ENCODE data around the gene EML4. TPM values are rescaled to one million over a fixed set of nuclear protein-coding genes. Genes with fewer than 3 reads are reported as not detected.

EML4 gene
- total RNA-seq, 1 donor from 2014 or later = 43.0 TPM

GRCh38 chr2:42185220-42185921 is 16.2 kb downstream of the EML4 start:
- Mint-ChIP-seq H3K4me1 (ENCODE audit: low read depth) (peaks cover 31% of the 10 kb centered on the region), H3K9me3 (no peaks in the 10 kb centered on the region), H3K27me3 (ENCODE audit: low read depth) (no peaks in the 10 kb centered on the region), H3K27ac (no peak overlapping the region), H3K4me3 (ENCODE audit: low read depth) (no peak overlapping the region), H3K36me3 (ENCODE audit: low read depth) (peaks cover 19% of the 10 kb centered on the region)
- intact Hi-C loops (cut with micrococcal nuclease) = no loop called here
- no peak for DNase-seq (ENCODE audit: low spot score)

- H3K27me3 Mint-ChIP-seq (ENCODE audit: low read depth) = no peaks in the 10 kb centered on the region
- H3K9me3 Mint-ChIP-seq = no peaks in the 10 kb centered on the region
- intact Hi-C loops (cut with micrococcal nuclease) = no loop called here
- H3K36me3 Mint-ChIP-seq (ENCODE audit: low read depth) = peaks cover 18% of the 10 kb centered on the region
- no peak for DNase-seq (ENCODE audit: low spot score)
- peaks cover 25% of the 10 kb centered on the region for H3K4me1 Mint-ChIP-seq (ENCODE audit: low read depth)
- H3K4me3 Mint-ChIP-seq (ENCODE audit: low read depth) = no peak overlapping the region
- H3K27ac Mint-ChIP-seq = no peak overlapping the region
These were observed 17.2 kb downstream of the EML4 start for GRCh38 chr2:42186366-42186765.

- H3K9me3 Mint-ChIP-seq = no peaks in the 10 kb centered on the region
- H3K27ac Mint-ChIP-seq = no peak overlapping the region
- no peak overlapping the region for H3K4me3 Mint-ChIP-seq (ENCODE audit: low read depth)
- no peaks in the 10 kb centered on the region for H3K27me3 Mint-ChIP-seq (ENCODE audit: low read depth)
- peaks cover 16% of the 10 kb centered on the region for H3K36me3 Mint-ChIP-seq (ENCODE audit: low read depth)
- H3K4me1 Mint-ChIP-seq (ENCODE audit: low read depth) = peaks cover 25% of the 10 kb centered on the region
- intact Hi-C loops (cut with micrococcal nuclease) = no loop called here
- no peak for DNase-seq (ENCODE audit: low spot score)
These were observed 17.9 kb downstream of the EML4 start for GRCh38 chr2:42186945-42187632.

- Mint-ChIP-seq H3K27ac (no peak overlapping the region), H3K4me1 (ENCODE audit: low read depth) (peaks cover 26% of the 10 kb centered on the region), H3K4me3 (ENCODE audit: low read depth) (no peak overlapping the region)
These were observed 18.7 kb downstream of the EML4 start for GRCh38 chr2:42187886-42188285.

GRCh38 chr2:42189235-42189566 is 20.0 kb downstream of the EML4 start:
- no peaks in the 10 kb centered on the region for H3K9me3 Mint-ChIP-seq
- H3K27ac Mint-ChIP-seq = no peak overlapping the region
- H3K27me3 Mint-ChIP-seq (ENCODE audit: low read depth) = no peaks in the 10 kb centered on the region
- no peak overlapping the region for H3K4me3 Mint-ChIP-seq (ENCODE audit: low read depth)
- intact Hi-C loops (cut with micrococcal nuclease) = no loop called here
- peaks cover 31% of the 10 kb centered on the region for H3K4me1 Mint-ChIP-seq (ENCODE audit: low read depth)
- no peak for DNase-seq (ENCODE audit: low spot score)
- peaks cover 8% of the 10 kb centered on the region for H3K36me3 Mint-ChIP-seq (ENCODE audit: low read depth)

More at GRCh38 chr2:42187886-42188285, 18.7 kb downstream of the EML4 start:
- Mint-ChIP-seq H3K27me3 (ENCODE audit: low read depth) (no peaks in the 10 kb centered on the region), H3K9me3 (no peaks in the 10 kb centered on the region), H3K36me3 (ENCODE audit: low read depth) (peaks cover 8% of the 10 kb centered on the region)
- no peak for DNase-seq (ENCODE audit: low spot score)
- intact Hi-C loops (cut with micrococcal nuclease) = no loop called here

- Mint-ChIP-seq H3K36me3 (ENCODE audit: low read depth) (peaks cover 8% of the 10 kb centered on the region), H3K27me3 (ENCODE audit: low read depth) (no peaks in the 10 kb centered on the region), H3K4me3 (ENCODE audit: low read depth) (no peak overlapping the region), H3K9me3 (no peaks in the 10 kb centered on the region), H3K4me1 (ENCODE audit: low read depth) (peaks cover 28% of the 10 kb centered on the region), H3K27ac (no peak overlapping the region)
- no peak for DNase-seq (ENCODE audit: low spot score)
- intact Hi-C loops (cut with micrococcal nuclease) = loop anchor here (10.0 kb wide), 1 partner anchor 55 kb away; no protein-coding TSS in a partner anchor
These were observed 21.0 kb downstream of the EML4 start for GRCh38 chr2:42190191-42190590.

GRCh38 chr2:42191285-42192009 is 22.3 kb downstream of the EML4 start:
- intact Hi-C loops (cut with micrococcal nuclease) = loop anchor here (10.0 kb wide), 1 partner anchor 57 kb away; no protein-coding TSS in a partner anchor

GRCh38 chr2:42192010-42192373 is 22.8 kb downstream of the EML4 start:
- H3K4me1 Mint-ChIP-seq (ENCODE audit: low read depth) = peaks cover 29% of the 10 kb centered on the region
- H3K27ac Mint-ChIP-seq = no peak overlapping the region
- intact Hi-C loops (cut with micrococcal nuclease) = loop anchor here (10.0 kb wide), 1 partner anchor 57 kb away; no protein-coding TSS in a partner anchor
- peaks cover 6% of the 10 kb centered on the region for H3K36me3 Mint-ChIP-seq (ENCODE audit: low read depth)
- H3K4me3 Mint-ChIP-seq (ENCODE audit: low read depth) = no peak overlapping the region
- H3K9me3 Mint-ChIP-seq = no peaks in the 10 kb centered on the region
- H3K27me3 Mint-ChIP-seq (ENCODE audit: low read depth) = no peaks in the 10 kb centered on the region
- DNase-seq (ENCODE audit: low spot score) = no peak

More at GRCh38 chr2:42191285-42192009, 22.3 kb downstream of the EML4 start:
- peaks cover 7% of the 10 kb centered on the region for H3K36me3 Mint-ChIP-seq (ENCODE audit: low read depth)
- no peak for DNase-seq (ENCODE audit: low spot score)
- H3K27me3 Mint-ChIP-seq (ENCODE audit: low read depth) = no peaks in the 10 kb centered on the region
- H3K4me1 Mint-ChIP-seq (ENCODE audit: low read depth) = peaks cover 25% of the 10 kb centered on the region
- no peak overlapping the region for H3K4me3 Mint-ChIP-seq (ENCODE audit: low read depth)
- H3K9me3 Mint-ChIP-seq = no peaks in the 10 kb centered on the region
- no peak overlapping the region for H3K27ac Mint-ChIP-seq

GRCh38 chr2:42192652-42193566 is 23.8 kb downstream of the EML4 start:
- intact Hi-C loops (cut with micrococcal nuclease) = loop anchor here (10.0 kb wide), 1 partner anchor 58 kb away; no protein-coding TSS in a partner anchor
- H3K4me1 Mint-ChIP-seq (ENCODE audit: low read depth) = peaks cover 24% of the 10 kb centered on the region
- no peaks in the 10 kb centered on the region for H3K27me3 Mint-ChIP-seq (ENCODE audit: low read depth)
- H3K9me3 Mint-ChIP-seq = no peaks in the 10 kb centered on the region
- H3K4me3 Mint-ChIP-seq (ENCODE audit: low read depth) = no peak overlapping the region
- no peak for DNase-seq (ENCODE audit: low spot score)
- H3K27ac Mint-ChIP-seq = peak overlapping the region; percentile 21
- peaks cover 3% of the 10 kb centered on the region for H3K36me3 Mint-ChIP-seq (ENCODE audit: low read depth)

GRCh38 chr2:42193722-42194187 is 24.6 kb downstream of the EML4 start:
- Mint-ChIP-seq H3K36me3 (ENCODE audit: low read depth) (peaks cover 3% of the 10 kb centered on the region), H3K9me3 (no peaks in the 10 kb centered on the region), H3K27me3 (ENCODE audit: low read depth) (no peaks in the 10 kb centered on the region), H3K27ac (no peak overlapping the region), H3K4me3 (ENCODE audit: low read depth) (no peak overlapping the region), H3K4me1 (ENCODE audit: low read depth) (peaks cover 33% of the 10 kb centered on the region)
- DNase-seq (ENCODE audit: low spot score) = no peak
- intact Hi-C loops (cut with micrococcal nuclease) = loop anchor here (10.0 kb wide), 1 partner anchor 59 kb away; no protein-coding TSS in a partner anchor

- H3K36me3 Mint-ChIP-seq (ENCODE audit: low read depth) = peaks cover 3% of the 10 kb centered on the region
- H3K4me3 Mint-ChIP-seq (ENCODE audit: low read depth) = no peak overlapping the region
- H3K27me3 Mint-ChIP-seq (ENCODE audit: low read depth) = no peaks in the 10 kb centered on the region
- peaks cover 40% of the 10 kb centered on the region for H3K4me1 Mint-ChIP-seq (ENCODE audit: low read depth)
- no peak overlapping the region for H3K27ac Mint-ChIP-seq
- intact Hi-C loops (cut with micrococcal nuclease) = loop anchor here (10.0 kb wide), 1 partner anchor 60 kb away; no protein-coding TSS in a partner anchor
- H3K9me3 Mint-ChIP-seq = no peaks in the 10 kb centered on the region
- no peak for DNase-seq (ENCODE audit: low spot score)
These were observed 25.3 kb downstream of the EML4 start for GRCh38 chr2:42194428-42194827.

- Mint-ChIP-seq H3K4me3 (ENCODE audit: low read depth) (no peak overlapping the region), H3K36me3 (ENCODE audit: low read depth) (peaks cover 3% of the 10 kb centered on the region), H3K27me3 (ENCODE audit: low read depth) (no peaks in the 10 kb centered on the region), H3K4me1 (ENCODE audit: low read depth) (peaks cover 38% of the 10 kb centered on the region), H3K27ac (no peak overlapping the region), H3K9me3 (no peaks in the 10 kb centered on the region)
- DNase-seq (ENCODE audit: low spot score) = no peak
- intact Hi-C loops (cut with micrococcal nuclease) = loop anchor here (10.0 kb wide), 1 partner anchor 61 kb away; no protein-coding TSS in a partner anchor
These were observed 26.4 kb downstream of the EML4 start for GRCh38 chr2:42195559-42195958.

Data from activated T-helper 2 cell treated with anti-CD3 and anti-CD28 coated beads, Interferon-gamma antibody, Interleukin-2, Interleukin-4, amounts not matched to agents 10 μg/mL and 5 μg/mL and 100 μg/mL, durations not matched to agents 14 hours and 24 hours and 36 hours (primary cell).